Activated CD8-positive, alpha-beta T cell treated with anti-CD3 and anti-CD28 coated beads for 36 hours (primary cell): ENCODE results near the gene LARP6. TPM values are rescaled to one million over a fixed set of nuclear protein-coding genes. Genes with fewer than 3 reads are reported as not detected.

Experiments
- ATAC-seq: fragments of 200-7000 bp; cut with Tn5 transposase; one replicate; pipeline ENCODE4 v1.10.0; 2021; ENCODE audit warnings: mild to moderate bottlenecking, moderate library complexity
- CTCF ChIA-PET: fragments of 350-600 bp; sonication (Branson Sonifier 250); formaldehyde crosslinking; loops from one replicate; lab custom pipeline; 2021; ENCODE audit warnings: antibody characterized with exemption; lab: Charles Lee
- POLR2A ChIA-PET: fragments of 350-600 bp; sonication (Branson Sonifier 250); formaldehyde crosslinking; loops from one replicate; lab custom pipeline; 2021; ENCODE audit warnings: antibody characterized with exemption; lab: Charles Lee
- DNase-seq: peaks from one replicate; pipeline ENCODE4 v3.0.0-alpha.2; 2020
- H3K27ac Mint-ChIP-seq: one replicate; pipeline ENCODE4 v1.8.0; 2021; ENCODE audit warnings: mild to moderate bottlenecking, mixed read lengths
- H3K27me3 Mint-ChIP-seq: one replicate; pipeline ENCODE4 v1.8.0; 2021; ENCODE audit warnings: mixed read lengths
- H3K36me3 Mint-ChIP-seq: one replicate; pipeline ENCODE4 v1.8.0; 2021; ENCODE audit warnings: low read depth, mixed read lengths
- H3K4me1 Mint-ChIP-seq: one replicate; pipeline ENCODE4 v1.8.0; 2021; ENCODE audit warnings: low read depth, mixed read lengths
- H3K4me3 Mint-ChIP-seq: one replicate; pipeline ENCODE4 v1.8.0; 2021; ENCODE audit warnings: mild to moderate bottlenecking, moderate library complexity, mixed read lengths
- H3K9me3 Mint-ChIP-seq: one replicate; pipeline ENCODE4 v1.8.0; 2021; ENCODE audit warnings: mixed read lengths
- intact Hi-C: fragments of 100-400 bp; cut with micrococcal nuclease; formaldehyde crosslinking; loops from one replicate; pipeline ENCODE4 v1.10.0; 2022
- total RNA-seq, 2 experiments: library from RNA; stranded (reverse); gene quantifications; one replicate each; pipeline ENCODE4 v1.2.3, GENCODE V29; 2021
- TF ChIP-seq, protein P1 (sequence below): fragments of 200-600 bp; IDR thresholded peaks from one replicate; pipeline ENCODE4 v1.8.0; 2022; ENCODE audit warnings: antibody characterized with exemption, mild to moderate bottlenecking

The LARP6 gene
- total RNA-seq, 2 experiments from 2014 or later, result 0.36 to 0.41 TPM

DNA sequence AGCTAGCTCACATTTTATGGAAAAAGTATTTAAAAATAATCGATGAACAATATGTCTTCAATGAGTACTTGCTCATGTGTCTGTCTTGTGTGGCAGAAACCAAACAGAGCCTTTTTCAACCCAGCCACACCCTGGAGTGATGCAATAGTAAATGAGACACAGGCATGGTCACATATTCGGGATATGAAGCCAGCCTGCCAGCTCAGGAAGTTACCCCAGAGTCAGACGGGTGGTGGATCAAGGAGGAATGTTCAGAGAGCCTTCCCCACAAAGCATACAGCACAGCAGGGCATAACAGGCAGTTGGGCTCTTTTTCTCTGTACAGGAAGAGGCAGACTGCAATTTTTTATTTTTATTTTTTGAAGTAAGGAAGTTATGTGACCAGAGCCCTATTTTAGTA lies 27.3 kb downstream of the LARP6 start:
- H3K4me1 Mint-ChIP-seq, result no peaks in the 10 kb centered on the region
- intact Hi-C loops, result no loop called here
- TF ChIP-seq, protein P1, sequence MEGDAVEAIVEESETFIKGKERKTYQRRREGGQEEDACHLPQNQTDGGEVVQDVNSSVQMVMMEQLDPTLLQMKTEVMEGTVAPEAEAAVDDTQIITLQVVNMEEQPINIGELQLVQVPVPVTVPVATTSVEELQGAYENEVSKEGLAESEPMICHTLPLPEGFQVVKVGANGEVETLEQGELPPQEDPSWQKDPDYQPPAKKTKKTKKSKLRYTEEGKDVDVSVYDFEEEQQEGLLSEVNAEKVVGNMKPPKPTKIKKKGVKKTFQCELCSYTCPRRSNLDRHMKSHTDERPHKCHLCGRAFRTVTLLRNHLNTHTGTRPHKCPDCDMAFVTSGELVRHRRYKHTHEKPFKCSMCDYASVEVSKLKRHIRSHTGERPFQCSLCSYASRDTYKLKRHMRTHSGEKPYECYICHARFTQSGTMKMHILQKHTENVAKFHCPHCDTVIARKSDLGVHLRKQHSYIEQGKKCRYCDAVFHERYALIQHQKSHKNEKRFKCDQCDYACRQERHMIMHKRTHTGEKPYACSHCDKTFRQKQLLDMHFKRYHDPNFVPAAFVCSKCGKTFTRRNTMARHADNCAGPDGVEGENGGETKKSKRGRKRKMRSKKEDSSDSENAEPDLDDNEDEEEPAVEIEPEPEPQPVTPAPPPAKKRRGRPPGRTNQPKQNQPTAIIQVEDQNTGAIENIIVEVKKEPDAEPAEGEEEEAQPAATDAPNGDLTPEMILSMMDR, result no peak
- no peaks in the 10 kb centered on the region for H3K36me3 Mint-ChIP-seq
- H3K4me3 Mint-ChIP-seq, result no peak overlapping the region
- ATAC-seq, result no peak
- no peak overlapping the region for H3K27ac Mint-ChIP-seq
- ChIA-PET CTCF (interaction anchor here (1.0 to 1.2 kb wide), 2 partner anchors 15 to 55 kb away, joined by 3 read pairs; no protein-coding TSS in a partner anchor), POLR2A (no interaction called here)
- H3K9me3 Mint-ChIP-seq, result no peaks in the 10 kb centered on the region
- DNase-seq, result no peak
- peaks cover 7% of the 10 kb centered on the region for H3K27me3 Mint-ChIP-seq

DNA sequence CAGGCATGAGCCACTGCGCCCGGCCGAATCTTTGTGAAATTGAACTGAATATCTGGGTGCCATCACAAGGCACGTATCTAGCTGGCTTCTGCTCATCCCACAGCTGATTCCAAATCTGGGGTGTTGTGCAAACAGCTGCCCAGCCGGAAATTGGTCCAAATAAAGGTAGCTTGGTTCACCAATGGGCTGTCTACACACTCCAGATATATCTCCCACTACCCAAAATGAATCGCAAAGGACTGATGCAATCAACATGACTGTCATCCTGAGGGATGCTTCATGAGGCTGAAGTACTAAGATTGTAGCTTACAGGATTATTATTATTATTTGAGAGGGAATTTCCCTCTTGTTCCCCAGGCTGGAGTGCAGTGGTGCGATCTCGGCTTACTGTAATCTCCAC lies 28.1 kb downstream of the LARP6 start:
- TF ChIP-seq, protein P1, result no peak
- ATAC-seq, result no peak
- H3K27ac Mint-ChIP-seq, result no peak overlapping the region

DNA sequence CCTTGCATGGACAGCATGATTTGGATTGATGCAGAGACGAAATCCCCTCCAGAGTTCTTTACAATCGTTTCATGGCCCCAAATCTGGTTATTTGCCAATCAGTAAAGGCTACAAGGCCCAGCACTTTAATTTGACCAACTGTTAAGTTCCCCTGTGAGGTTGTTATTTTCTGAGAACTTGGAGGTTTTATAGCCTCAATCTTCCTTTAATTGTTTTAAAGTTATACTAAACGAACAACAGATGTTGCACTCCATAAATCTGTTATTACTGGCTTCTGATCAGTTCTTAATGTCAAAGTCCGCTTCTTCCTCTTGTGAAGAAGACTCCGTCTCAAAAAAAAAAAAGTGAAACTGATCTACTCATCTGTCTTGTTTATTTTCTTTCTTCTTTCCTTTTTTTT lies 30.8 kb downstream of the LARP6 start:
- ATAC-seq, result no peak
- no peak for DNase-seq
- TF ChIP-seq, protein P1, result no peak
- intact Hi-C loops, result no loop called here
- no peak overlapping the region for H3K4me3 Mint-ChIP-seq
- POLR2A ChIA-PET, result no interaction called here
- no peak overlapping the region for H3K27ac Mint-ChIP-seq
- H3K4me1 Mint-ChIP-seq, result no peaks in the 10 kb centered on the region
- peaks cover 7% of the 10 kb centered on the region for H3K27me3 Mint-ChIP-seq
- H3K36me3 Mint-ChIP-seq, result no peaks in the 10 kb centered on the region
- no peaks in the 10 kb centered on the region for H3K9me3 Mint-ChIP-seq
- CTCF ChIA-PET, result interaction anchor here (3.3 kb wide), 1 partner anchor 11 kb away, joined by 20 read pairs; no protein-coding TSS in a partner anchor

More for the DNA sequence above, 28.1 kb downstream of the LARP6 start:
- Mint-ChIP-seq H3K9me3 (no peaks in the 10 kb centered on the region), H3K4me3 (no peak overlapping the region), H3K36me3 (no peaks in the 10 kb centered on the region), H3K27me3 (peaks cover 7% of the 10 kb centered on the region), H3K4me1 (no peaks in the 10 kb centered on the region)
- DNase-seq, result no peak
- ChIA-PET POLR2A (no interaction called here), CTCF (interaction anchor here (1.0 to 3.3 kb wide), 8 partner anchors 14 to 160 kb away, joined by 3 to 20 read pairs (median 3); partner anchors contain the start of gene LRRC49)
- intact Hi-C loops, result no loop called here

DNA sequence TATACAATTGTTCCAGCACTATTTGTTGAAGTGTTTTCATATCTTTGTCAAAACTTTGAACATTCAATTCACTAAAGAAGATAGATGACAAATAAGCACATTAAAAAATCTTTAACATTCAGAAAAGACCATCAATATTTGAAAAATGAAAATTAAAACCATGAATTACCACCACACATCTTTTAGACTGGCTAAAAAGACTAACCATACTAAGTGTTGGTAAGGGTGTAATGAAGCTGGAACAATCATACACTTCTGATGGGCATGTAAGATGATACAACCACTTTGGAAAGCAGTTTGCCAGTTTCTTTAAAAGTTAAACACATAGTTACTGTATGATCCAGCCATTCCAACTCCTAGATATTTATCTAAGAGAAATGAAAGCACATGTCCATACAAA lies 33.7 kb downstream of the LARP6 start:
- no peaks in the 10 kb centered on the region for H3K36me3 Mint-ChIP-seq
- ATAC-seq (no peak), DNase-seq (no peak)
- H3K9me3 Mint-ChIP-seq, result no peaks in the 10 kb centered on the region
- no peak overlapping the region for H3K27ac Mint-ChIP-seq
- peaks cover 1% of the 10 kb centered on the region for H3K27me3 Mint-ChIP-seq
- H3K4me1 Mint-ChIP-seq, result no peaks in the 10 kb centered on the region
- POLR2A ChIA-PET, result no interaction called here
- intact Hi-C loops, result no loop called here
- CTCF ChIA-PET, result no interaction called here
- TF ChIP-seq, protein P1, result no peak
- no peak overlapping the region for H3K4me3 Mint-ChIP-seq

DNA sequence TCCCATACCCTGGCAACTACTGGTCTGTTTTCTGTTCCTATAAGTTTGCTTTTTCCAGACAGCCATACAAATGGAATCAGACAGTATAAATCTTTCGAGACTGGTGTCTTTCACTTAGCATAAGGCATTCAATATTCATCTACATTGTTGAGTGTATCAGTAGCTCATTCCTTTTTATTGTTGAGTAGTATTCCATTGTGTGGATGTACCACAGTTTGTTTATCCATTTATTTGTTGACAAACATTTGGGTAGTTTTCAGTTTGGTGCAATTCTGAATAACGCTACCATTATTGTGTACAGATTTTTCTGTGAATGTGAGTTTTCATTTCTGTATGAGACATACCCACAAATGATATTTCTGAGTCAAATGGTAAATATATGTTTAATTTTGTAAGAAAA lies 35.4 kb downstream of the LARP6 start:
- H3K27ac Mint-ChIP-seq, result no peak overlapping the region
- DNase-seq (no peak), ATAC-seq (no peak)
- H3K4me3 Mint-ChIP-seq, result no peak overlapping the region
- intact Hi-C loops, result no loop called here
- ChIA-PET POLR2A (no interaction called here), CTCF (no interaction called here)
- no peaks in the 10 kb centered on the region for H3K9me3 Mint-ChIP-seq
- H3K27me3 Mint-ChIP-seq, result no peaks in the 10 kb centered on the region
- no peaks in the 10 kb centered on the region for H3K4me1 Mint-ChIP-seq
- H3K36me3 Mint-ChIP-seq, result no peaks in the 10 kb centered on the region
- TF ChIP-seq, protein P1, result no peak
